ENCODE data around the gene MXD1. TPM values are rescaled to one million over a fixed set of nuclear protein-coding genes. Genes with fewer than 3 reads are reported as not detected.

Gene MXD1
- total and polyA plus RNA-seq, 9 of the 15 experiments (the other 6 are each of a cell fraction or from before 2014, with no cell fraction given), result 6.7 to 35.9 (median 11.0) TPM

GRCh38 chr2:69955029-69955428, 40.1 kb downstream of the MXD1 start:
- ChIA-PET POLR2A (interaction anchor here (0.7 to 1.7 kb wide), 7 partner anchors 8 to 40 kb away, joined by 3 to 11 read pairs (median 4); partner anchors contain the start of gene MXD1), CTCF (ENCODE audit: low intra/inter-chr PET ratio) (no interaction called here)
- no TSS peak for BruUV-seq (replicated peaks)
- no peak overlapping the region for H3K27ac ChIP-seq (ENCODE audit: extremely low read depth, low read depth, low read length)
- H3K9me3 ChIP-seq (replicated peaks; ENCODE audit: control insufficient read depth, insufficient read depth, low read depth, low read length), result no peaks in the 10 kb centered on the region
- H3K4me3 ChIP-seq, result no peak overlapping the region
- peak; percentile 62 for ATAC-seq
- H3K36me3 ChIP-seq (ENCODE audit: control insufficient read depth, insufficient read depth, low read length), result no peaks in the 10 kb centered on the region
- no peaks in the 10 kb centered on the region for H3K27me3 ChIP-seq (ENCODE audit: control insufficient read depth in 2 of 2, insufficient read depth in 2 of 2, low read length in 2 of 2)
- no peaks in the 10 kb centered on the region for H3K79me2 ChIP-seq (ENCODE audit: control insufficient read depth, insufficient read depth, low read length)
- H2AFZ ChIP-seq (ENCODE audit: low read depth, low read length), result peak overlapping the region; percentile 23
- 0 out of 5 replicates have a peak, but pooled peaks cover 0 to 3% of the 10 kb centered on the region in 2 experiments for H3K4me1 ChIP-seq (replicated peaks in 1 of 2; ENCODE audit: control insufficient read depth in 2 of 2, insufficient read depth in 2 of 2, low read length in 2 of 2)
- 50% methylated on average over 11 of the region's 11 CpGs for WGBS (ENCODE audit: insufficient coverage, low coverage, missing lambda C conversion rate)
- no peak for FAIRE-seq
- H3K4me2 ChIP-seq (ENCODE audit: insufficient read depth, low read length), result no peak overlapping the region
- TF ChIP-seq NR3C1 (CRISPR knock-in tag; IDR thresholded peaks at IDR 0.05), result no peak
- TF ChIP-seq MEIS2 (IDR thresholded peaks at IDR 0.05; ENCODE audit: partially characterized antibody), result peak; percentile 13
- TF ChIP-seq ZNF586 (CRISPR knock-in tag; conservative IDR thresholded peaks at IDR 0.05), result no peak
- TF ChIP-seq ZBTB8A (IDR thresholded peaks at IDR 0.05; ENCODE audit: partially characterized antibody), result no peak
- TF ChIP-seq ZNF655 (CRISPR knock-in tag; IDR thresholded peaks at IDR 0.05), result no peak
- no peak for TF ChIP-seq PHTF2 (CRISPR knock-in tag; IDR thresholded peaks at IDR 0.05)
- TF ChIP-seq MCM7 (IDR thresholded peaks at IDR 0.05), result no peak
- TF ChIP-seq ZBTB49 (CRISPR knock-in tag; IDR thresholded peaks at IDR 0.05; ENCODE audit: borderline replicate concordance), result no peak
- TF ChIP-seq ZBED1 (IDR thresholded peaks at IDR 0.05), result no peak
- no peak for TF ChIP-seq ETS2 (tag; IDR thresholded peaks at IDR 0.05; ENCODE audit: borderline replicate concordance, poor library complexity, severe bottlenecking)
- no peak for TF ChIP-seq U2AF1 (optimal IDR thresholded peaks at IDR 0.05; ENCODE audit: low read depth, low read length)
- TF ChIP-seq ZBTB26 (CRISPR knock-in tag; IDR thresholded peaks at IDR 0.05), result no peak
- no peak for TF ChIP-seq GABPA (tag; conservative IDR thresholded peaks at IDR 0.05; ENCODE audit: low read depth)
- peak; percentile 40 for TF ChIP-seq PKNOX1 (IDR thresholded peaks at IDR 0.05)
- no peak for TF ChIP-seq KHSRP (IDR thresholded peaks at IDR 0.05)
- intact Hi-C loops (cut with micrococcal nuclease), result no loop called here
- no peak for DNase-seq (ENCODE audit: extremely low read depth in 1 of 4, low spot score in 3 of 4)
- H3K9me1 ChIP-seq (ENCODE audit: control insufficient read depth, insufficient read depth, low read length), result no peaks in the 10 kb centered on the region
- in situ Hi-C loops (cut with MboI), result no loop called here
- H3K9ac ChIP-seq (ENCODE audit: insufficient read depth in 1 of 2, low read depth in 2 of 2, low read length in 2 of 2), result peak overlapping the region in 1 of 2 experiments; percentile 76; a peak in 2 of 4 replicates
- H4K20me1 ChIP-seq (replicated peaks; ENCODE audit: control insufficient read depth, insufficient read depth, low read length), result no peaks in the 10 kb centered on the region

All from K562 (cell line).